Measurements from ENCODE around the gene GLI3.

GLI3 gene

DNA sequence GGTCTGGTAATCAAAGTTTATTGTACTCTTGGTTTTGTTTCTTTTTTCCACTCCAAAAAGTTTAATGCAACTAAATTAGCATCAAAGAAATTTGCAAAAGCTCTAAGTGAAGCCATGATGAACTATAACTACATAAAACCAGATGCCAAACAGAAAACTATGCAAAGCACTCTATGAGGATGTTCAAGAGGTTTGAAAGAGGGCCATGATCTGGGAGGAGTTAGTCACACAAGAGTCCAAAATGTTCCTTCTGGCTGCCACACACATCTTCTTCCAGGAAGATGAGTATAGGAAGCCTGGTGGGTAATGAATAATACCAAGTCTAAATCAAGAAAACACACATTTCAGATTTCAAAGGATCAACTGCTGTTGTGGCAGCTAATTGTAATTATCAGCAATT is 28.4 kb downstream of the GLI3 start:
- no peak for DNase-seq (ENCODE audit: low read depth, low spot score)
- POLR2A ChIA-PET, result no interaction called here
- H3K4me3 ChIP-seq (ENCODE audit: low read depth, low read length), result no peak overlapping the region
- no peak for TF ChIP-seq CTCF (IDR thresholded peaks at IDR 0.05; ENCODE audit: insufficient read depth, low read length, missing control alignments)
- CTCF ChIA-PET, result interaction anchor here (0.7 to 1.5 kb wide), 5 partner anchors 11 to 517 kb away, joined by 3 to 5 read pairs (median 3); no protein-coding TSS in a partner anchor

DNA sequence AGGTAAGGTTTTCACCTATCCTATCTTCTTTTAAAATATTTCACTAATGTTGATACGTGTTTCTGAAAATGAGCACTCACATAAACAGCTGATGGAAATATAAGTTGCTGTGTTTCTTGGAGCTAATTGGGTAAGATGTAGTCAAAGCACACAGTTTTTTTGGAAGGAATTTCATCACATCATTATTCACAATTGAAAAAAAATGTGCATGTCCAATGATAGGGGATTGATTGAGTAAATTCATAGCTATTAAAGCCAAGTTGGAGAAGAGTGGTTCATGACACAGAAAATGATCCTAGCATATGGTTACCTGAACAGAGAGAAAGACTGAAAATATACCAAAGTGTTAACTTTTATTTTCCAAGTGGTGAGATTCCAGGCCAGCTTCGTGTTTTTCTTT is 29.6 kb downstream of the GLI3 start:
- TF ChIP-seq CTCF (IDR thresholded peaks at IDR 0.05; ENCODE audit: insufficient read depth, low read length, missing control alignments), result no peak
- CTCF ChIA-PET, result interaction anchor here (1.3 kb wide), 1 partner anchor 17 kb away, joined by 3 read pairs; no protein-coding TSS in a partner anchor
- DNase-seq (ENCODE audit: low read depth, low spot score), result no peak
- H3K4me3 ChIP-seq (ENCODE audit: low read depth, low read length), result no peak overlapping the region
- POLR2A ChIA-PET, result no interaction called here

GRCh38 chr7:42203336-42203735 is 33.7 kb downstream of the GLI3 start:
- CTCF ChIA-PET, result interaction anchor here (0.6 to 0.7 kb wide), 2 partner anchors 11 to 1378 kb away, joined by 3 read pairs; no protein-coding TSS in a partner anchor
- TF ChIP-seq CTCF (IDR thresholded peaks at IDR 0.05; ENCODE audit: insufficient read depth, low read length, missing control alignments), result no peak
- POLR2A ChIA-PET, result no interaction called here
- H3K4me3 ChIP-seq (ENCODE audit: low read depth, low read length), result no peak overlapping the region
- no peak for DNase-seq (ENCODE audit: low read depth, low spot score)

GRCh38 chr7:42202601-42203000 is 34.4 kb downstream of the GLI3 start:
- DNase-seq (ENCODE audit: low read depth, low spot score), result no peak
- ChIA-PET POLR2A (no interaction called here), CTCF (interaction anchor here (0.6 to 0.7 kb wide), 2 partner anchors 11 to 1379 kb away, joined by 3 read pairs; no protein-coding TSS in a partner anchor)
- TF ChIP-seq CTCF (IDR thresholded peaks at IDR 0.05; ENCODE audit: insufficient read depth, low read length, missing control alignments), result no peak
- H3K4me3 ChIP-seq (ENCODE audit: low read depth, low read length), result no peak overlapping the region

DNA sequence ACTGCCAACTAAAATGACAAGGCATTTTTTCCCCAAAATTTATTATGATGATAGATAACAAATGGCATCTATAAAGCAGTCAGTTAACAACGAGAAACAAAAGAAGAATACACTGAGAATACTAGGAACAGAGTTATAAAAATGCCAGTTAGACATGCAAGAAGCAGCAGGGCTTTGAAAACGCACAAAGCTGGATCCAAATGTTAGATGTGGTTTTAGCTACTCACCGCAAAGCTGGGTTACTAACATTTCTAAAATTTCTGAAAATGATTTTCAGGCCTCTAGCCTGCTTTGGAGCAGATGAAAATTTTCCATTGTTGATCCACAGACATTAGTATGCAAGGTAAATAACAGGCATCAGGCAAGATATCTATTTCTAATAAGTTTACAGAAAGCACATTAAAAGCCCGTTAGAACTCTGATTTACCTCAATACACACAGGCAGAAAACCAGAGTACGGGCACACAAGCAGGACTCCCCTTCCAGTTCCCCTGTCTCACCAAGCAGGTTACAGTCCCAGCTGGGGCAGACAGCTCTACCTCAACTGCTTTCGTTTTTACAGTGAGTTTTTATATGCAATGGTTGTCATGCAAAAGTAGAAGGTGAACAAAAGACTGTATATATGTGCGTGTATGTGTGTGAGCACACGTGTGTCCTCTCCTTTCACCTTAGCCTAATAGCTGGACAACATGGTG is 37.9 kb downstream of the GLI3 start:
- DNase-seq (ENCODE audit: low read depth, low spot score), result peak; percentile 60
- no peak for TF ChIP-seq CTCF (IDR thresholded peaks at IDR 0.05; ENCODE audit: insufficient read depth, low read length, missing control alignments)
- ChIA-PET CTCF (interaction anchor here (1.5 kb wide), 1 partner anchor 9 kb away, joined by 3 read pairs; no protein-coding TSS in a partner anchor), POLR2A (no interaction called here)
- no peak overlapping the region for H3K4me3 ChIP-seq (ENCODE audit: low read depth, low read length)

DNA sequence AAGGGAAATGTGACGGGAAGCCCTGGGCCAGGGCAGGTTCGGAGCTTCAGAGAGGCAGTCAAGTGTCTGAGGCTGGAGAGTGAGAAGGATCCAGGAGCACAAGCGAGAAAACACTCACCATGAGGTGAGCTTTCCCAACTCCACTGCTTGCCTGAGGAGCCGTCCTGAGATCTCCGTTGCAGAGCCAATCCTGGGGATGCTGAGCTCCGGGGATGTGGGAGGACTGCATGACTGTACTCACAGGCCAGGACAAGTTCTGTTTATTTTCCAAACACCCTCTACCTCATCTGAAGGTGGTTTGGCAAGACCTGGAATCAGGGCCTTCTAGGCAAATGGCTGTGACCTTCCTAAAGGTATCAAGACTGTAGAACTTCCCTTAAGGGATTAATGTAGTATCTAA is 38.7 kb downstream of the GLI3 start:
- H3K4me3 ChIP-seq (ENCODE audit: low read depth, low read length), result no peak overlapping the region
- ChIA-PET CTCF (interaction anchor here (1.5 kb wide), 1 partner anchor 10 kb away, joined by 3 read pairs; no protein-coding TSS in a partner anchor), POLR2A (no interaction called here)
- TF ChIP-seq CTCF (IDR thresholded peaks at IDR 0.05; ENCODE audit: insufficient read depth, low read length, missing control alignments), result no peak
- no peak for DNase-seq (ENCODE audit: low read depth, low spot score)
